ENCODE results near the gene PAPOLA.

- no peak for TF ChIP-seq CTCF (IDR thresholded peaks at IDR 0.05)
- no peak for TF ChIP-seq POLR2A (IDR thresholded peaks at IDR 0.05)
Observed at GRCh38 chr14:96519970-96520369, 17.8 kb downstream of the PAPOLA start.

Measured in Peyer's patch (tissue), 4 donors.